ENCODE data around the gene RNF157.

Gene RNF157

DNA sequence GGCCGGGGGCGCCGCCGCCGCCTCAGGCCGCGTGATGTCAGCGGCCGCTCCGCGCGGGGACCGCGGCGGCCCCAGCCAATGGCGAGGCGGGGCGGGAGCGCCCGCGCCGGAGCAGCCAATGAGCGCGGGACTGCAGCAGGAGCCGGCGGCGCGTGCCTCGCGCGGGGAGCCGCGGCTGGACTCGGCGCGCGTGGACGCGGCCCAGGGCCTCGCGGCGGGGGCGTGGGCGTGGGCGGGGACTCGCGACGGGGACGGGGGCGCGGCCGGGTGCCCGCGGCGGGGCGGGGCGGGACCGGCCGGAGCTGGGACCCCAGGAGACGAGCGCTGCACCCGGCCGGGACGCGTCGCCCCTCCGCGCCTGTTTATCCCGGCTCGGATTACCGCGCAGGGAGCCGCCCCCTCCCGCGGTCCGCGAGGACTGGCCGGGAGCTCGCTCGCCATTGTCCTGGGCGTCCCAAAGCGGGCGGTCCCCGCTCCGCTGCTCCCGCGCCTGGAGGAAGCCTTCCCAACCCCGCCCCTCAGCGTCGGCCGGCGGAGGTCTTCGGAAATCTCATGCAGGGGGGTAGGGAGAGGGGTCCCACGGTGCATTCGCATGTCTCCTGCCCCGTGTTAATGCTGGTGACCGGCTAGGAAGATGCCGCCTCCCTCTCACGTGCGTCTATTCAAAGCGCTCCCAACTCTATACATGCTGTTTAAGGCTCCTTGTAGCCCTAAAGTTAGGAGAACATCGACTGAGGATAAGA is at the start of gene RNF157:
Gene RNF157, minus strand, starts transcription at position 33 of the 743 bp plus-strand sequence. CDS start 253 bp downstream, outside the sequence.
- Histone ChIP-seq H3K36me3 (ENCODE audit: insufficient read depth, low read depth, low read length) (no peaks in the 10 kb centered on the region), H3K9me3 (ENCODE audit: insufficient read depth, low read depth, low read length) (no peaks in the 10 kb centered on the region), H3K27me3 (ENCODE audit: insufficient read depth, low read length) (peaks cover 70% of the 10 kb centered on the region), H3K4me3 (ENCODE audit: low read length) (peak within 1 kb of the TSS; percentile 69), H3K9ac (ENCODE audit: low read depth, low read length) (peak within 1 kb of the TSS; percentile 72; the same call in 1 of the 2 replicates), H3K4me1 (ENCODE audit: insufficient read depth, low read length) (peaks cover 3% of the 10 kb centered on the region; the same call in 1 of the 2 replicates), H3K27ac (ENCODE audit: low read length) (no peak within 1 kb of the TSS)

DNA sequence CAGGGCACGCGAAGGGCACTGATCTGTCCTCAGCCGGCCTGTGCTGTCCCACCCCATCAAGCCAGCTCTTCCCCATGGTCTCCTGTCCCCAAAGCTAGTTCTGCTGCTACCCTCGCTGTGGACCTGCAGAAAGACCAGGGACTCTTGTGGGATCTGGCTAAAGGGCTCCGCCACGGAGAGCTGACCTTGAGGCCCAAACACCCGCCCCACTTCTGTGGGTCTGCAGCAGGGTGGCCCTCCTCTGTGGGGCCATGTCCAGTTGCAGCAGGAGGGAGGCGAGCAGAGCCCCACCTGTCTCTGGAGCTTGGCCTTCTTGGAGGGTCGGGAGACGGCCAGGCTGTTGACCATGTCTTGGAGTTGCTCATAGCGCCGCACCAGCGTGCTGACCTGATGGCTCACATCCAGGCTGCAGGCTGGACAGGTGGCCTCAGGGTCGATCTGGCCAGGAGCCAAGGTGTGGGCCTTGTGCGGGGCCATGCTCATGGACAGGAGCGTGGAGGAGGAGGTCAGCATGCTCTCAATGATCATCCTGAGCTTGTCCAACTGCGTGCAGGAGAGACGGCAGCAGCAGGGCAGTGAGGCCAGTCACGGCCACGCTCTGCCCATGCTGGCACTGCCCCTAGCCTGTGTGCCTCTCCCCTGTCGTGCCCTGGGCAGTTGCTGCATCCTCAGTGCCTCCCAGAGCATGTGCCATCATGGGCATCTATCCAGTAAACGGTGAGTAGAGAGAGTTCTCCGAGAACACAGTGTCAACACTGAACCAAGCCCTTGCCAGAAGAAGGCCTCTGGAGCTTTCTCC is 41.5 kb upstream of the RNF157 start:
- no peak overlapping the region for H3K9ac ChIP-seq (ENCODE audit: low read depth, low read length)
- H3K4me1 ChIP-seq (ENCODE audit: insufficient read depth, low read length): no peaks in the 10 kb centered on the region
- no peak overlapping the region for H3K27ac ChIP-seq (ENCODE audit: low read length)
- no peaks in the 10 kb centered on the region for H3K36me3 ChIP-seq (ENCODE audit: insufficient read depth, low read depth, low read length)
- no peak overlapping the region for H3K4me3 ChIP-seq (ENCODE audit: low read length)
- H3K9me3 ChIP-seq (ENCODE audit: insufficient read depth, low read depth, low read length): no peaks in the 10 kb centered on the region
- no peaks in the 10 kb centered on the region for H3K27me3 ChIP-seq (ENCODE audit: insufficient read depth, low read length)

DNA sequence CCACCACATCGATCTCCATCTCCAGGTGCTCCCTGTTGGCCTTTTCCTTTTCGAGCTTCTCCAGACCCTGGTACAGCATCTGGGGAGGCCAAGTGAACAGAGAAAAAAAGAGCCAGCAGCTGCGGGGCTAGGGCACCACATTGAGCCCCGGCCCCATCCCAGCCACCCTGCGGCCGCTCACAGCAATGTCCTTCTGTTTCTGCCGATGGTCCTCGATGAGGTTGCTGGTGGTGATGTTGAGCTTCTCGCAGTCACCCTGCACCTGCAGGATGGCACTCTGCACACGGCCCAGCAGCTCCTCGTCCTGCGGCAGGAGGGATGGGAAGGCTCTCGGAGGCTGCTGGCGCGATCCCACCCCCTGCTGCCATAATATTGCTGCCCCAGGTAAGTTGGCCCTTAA is 40.4 kb upstream of the RNF157 start:
- H3K27ac ChIP-seq (ENCODE audit: low read length): no peak overlapping the region
- H3K4me3 ChIP-seq (ENCODE audit: low read length): no peak overlapping the region
- no peaks in the 10 kb centered on the region for H3K27me3 ChIP-seq (ENCODE audit: insufficient read depth, low read length)
- H3K36me3 ChIP-seq (ENCODE audit: insufficient read depth, low read depth, low read length): no peaks in the 10 kb centered on the region
- no peaks in the 10 kb centered on the region for H3K9me3 ChIP-seq (ENCODE audit: insufficient read depth, low read depth, low read length)
- H3K9ac ChIP-seq (ENCODE audit: low read depth, low read length): no peak overlapping the region
- no peaks in the 10 kb centered on the region for H3K4me1 ChIP-seq (ENCODE audit: insufficient read depth, low read length)

DNA sequence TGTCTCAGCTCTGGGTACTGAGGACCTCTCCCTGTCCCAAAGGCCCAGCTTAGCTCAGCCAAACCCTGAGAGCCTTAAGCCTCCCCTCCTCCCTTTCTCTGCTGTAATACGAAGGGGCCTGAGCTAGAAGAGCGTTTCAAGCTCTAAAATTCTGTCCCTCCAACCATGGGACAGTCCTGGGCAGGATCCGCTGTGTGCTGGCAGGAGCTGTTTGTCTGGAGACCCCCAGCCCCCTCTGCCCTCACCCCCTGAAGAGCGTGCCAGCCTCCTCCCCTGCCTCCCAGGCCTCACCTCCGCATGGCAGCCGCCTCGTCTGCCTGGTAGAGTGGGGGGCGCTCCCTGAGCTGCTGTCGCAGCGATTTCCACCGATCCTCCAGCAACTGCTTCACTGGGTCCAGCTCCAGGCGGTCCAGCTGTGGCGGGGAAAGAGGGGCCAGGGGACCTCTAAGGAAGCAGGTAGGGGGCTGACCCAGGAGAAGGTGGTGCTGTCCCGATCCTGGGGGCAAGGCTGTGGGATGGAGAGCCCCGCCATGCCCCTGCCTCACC is 39.5 kb upstream of the RNF157 start:
- Histone ChIP-seq H3K9me3 (ENCODE audit: insufficient read depth, low read depth, low read length) (no peaks in the 10 kb centered on the region), H3K4me1 (ENCODE audit: insufficient read depth, low read length) (no peaks in the 10 kb centered on the region), H3K27ac (ENCODE audit: low read length) (no peak overlapping the region), H3K36me3 (ENCODE audit: insufficient read depth, low read depth, low read length) (no peaks in the 10 kb centered on the region), H3K9ac (ENCODE audit: low read depth, low read length) (no peak overlapping the region), H3K27me3 (ENCODE audit: insufficient read depth, low read length) (no peaks in the 10 kb centered on the region), H3K4me3 (ENCODE audit: low read length) (no peak overlapping the region)

DNA sequence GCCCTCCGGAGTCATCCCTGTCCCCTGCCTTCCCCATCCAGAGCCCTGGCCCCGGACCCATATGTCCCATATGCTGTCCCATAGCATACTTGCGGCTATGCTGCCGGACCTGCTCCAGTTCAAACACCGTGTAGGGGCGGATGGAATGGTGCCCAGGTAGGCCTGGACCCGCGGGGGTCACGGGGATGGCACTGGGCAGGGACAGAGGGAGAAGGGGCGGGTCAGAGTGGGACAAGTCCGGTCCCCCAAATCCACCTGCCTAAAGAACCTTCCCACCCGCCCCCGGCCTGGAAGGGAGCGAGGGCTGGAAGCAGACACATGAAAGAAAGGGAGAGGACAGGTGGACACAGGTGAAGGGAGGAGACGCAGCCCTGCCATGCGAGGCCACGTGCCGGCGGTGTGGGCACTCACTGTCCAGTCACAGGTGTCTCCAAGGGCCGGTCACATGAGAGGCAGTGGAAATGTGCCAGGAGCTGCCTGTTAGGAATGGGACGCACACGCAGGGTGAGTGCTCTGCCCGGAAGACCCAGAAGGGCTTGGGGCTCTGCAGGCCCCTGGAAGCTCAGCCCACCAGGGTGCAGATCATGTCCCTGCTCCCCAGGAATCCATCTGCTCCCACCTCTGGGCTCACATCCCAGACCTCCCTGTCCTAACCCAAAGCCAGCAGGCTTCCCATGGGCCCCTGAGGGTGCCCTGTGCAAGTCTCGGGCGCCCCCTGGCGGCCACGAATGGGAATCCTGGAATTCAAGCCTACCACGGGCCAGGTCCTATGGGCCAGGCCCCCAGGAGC is 38.9 kb upstream of the RNF157 start:
- H3K27me3 ChIP-seq (ENCODE audit: insufficient read depth, low read length): no peaks in the 10 kb centered on the region
- H3K36me3 ChIP-seq (ENCODE audit: insufficient read depth, low read depth, low read length): no peaks in the 10 kb centered on the region
- H3K27ac ChIP-seq (ENCODE audit: low read length): no peak overlapping the region

DNA sequence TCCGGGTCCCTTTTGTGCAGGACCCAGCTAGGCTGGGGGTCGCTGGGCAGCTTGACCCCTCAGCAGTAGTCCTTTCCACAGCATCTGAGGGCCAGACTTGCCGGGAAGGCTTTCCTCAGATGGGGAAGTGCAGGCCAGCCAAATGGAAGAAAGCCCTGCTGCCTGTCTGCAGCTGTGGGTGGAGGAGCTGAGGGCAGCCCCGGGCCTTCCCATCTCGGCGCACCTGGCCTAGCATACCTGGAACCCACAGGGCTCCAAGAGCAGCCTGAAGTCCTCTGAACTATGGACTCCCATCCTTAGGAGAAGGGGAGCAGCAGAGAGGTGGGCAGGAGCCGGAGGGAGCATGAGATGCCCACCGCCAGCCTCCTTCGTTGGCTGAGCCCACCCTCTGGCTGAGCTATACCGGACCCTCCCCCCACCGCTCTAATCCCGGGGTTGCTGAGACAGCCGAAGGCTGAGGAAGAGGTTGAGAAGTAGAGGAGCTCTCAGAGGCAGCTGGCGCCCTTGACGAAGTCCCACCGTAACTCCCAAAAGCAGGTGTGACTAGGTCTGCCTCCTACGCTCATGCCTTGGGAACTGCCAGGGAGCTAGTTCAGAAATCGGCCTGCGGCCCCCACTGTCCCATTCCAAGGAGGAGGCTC is 38.1 kb upstream of the RNF157 start:
- Histone ChIP-seq H3K27ac (ENCODE audit: low read length) (no peak overlapping the region), H3K27me3 (ENCODE audit: insufficient read depth, low read length) (no peaks in the 10 kb centered on the region), H3K9ac (ENCODE audit: low read depth, low read length) (no peak overlapping the region), H3K9me3 (ENCODE audit: insufficient read depth, low read depth, low read length) (no peaks in the 10 kb centered on the region), H3K36me3 (ENCODE audit: insufficient read depth, low read depth, low read length) (no peaks in the 10 kb centered on the region), H3K4me3 (ENCODE audit: low read length) (no peak overlapping the region), H3K4me1 (ENCODE audit: insufficient read depth, low read length) (no peaks in the 10 kb centered on the region)

More for the DNA sequence above, 38.9 kb upstream of the RNF157 start:
- Histone ChIP-seq H3K4me1 (ENCODE audit: insufficient read depth, low read length) (no peaks in the 10 kb centered on the region), H3K4me3 (ENCODE audit: low read length) (no peak overlapping the region), H3K9me3 (ENCODE audit: insufficient read depth, low read depth, low read length) (no peaks in the 10 kb centered on the region), H3K9ac (ENCODE audit: low read depth, low read length) (no peak overlapping the region)

DNA sequence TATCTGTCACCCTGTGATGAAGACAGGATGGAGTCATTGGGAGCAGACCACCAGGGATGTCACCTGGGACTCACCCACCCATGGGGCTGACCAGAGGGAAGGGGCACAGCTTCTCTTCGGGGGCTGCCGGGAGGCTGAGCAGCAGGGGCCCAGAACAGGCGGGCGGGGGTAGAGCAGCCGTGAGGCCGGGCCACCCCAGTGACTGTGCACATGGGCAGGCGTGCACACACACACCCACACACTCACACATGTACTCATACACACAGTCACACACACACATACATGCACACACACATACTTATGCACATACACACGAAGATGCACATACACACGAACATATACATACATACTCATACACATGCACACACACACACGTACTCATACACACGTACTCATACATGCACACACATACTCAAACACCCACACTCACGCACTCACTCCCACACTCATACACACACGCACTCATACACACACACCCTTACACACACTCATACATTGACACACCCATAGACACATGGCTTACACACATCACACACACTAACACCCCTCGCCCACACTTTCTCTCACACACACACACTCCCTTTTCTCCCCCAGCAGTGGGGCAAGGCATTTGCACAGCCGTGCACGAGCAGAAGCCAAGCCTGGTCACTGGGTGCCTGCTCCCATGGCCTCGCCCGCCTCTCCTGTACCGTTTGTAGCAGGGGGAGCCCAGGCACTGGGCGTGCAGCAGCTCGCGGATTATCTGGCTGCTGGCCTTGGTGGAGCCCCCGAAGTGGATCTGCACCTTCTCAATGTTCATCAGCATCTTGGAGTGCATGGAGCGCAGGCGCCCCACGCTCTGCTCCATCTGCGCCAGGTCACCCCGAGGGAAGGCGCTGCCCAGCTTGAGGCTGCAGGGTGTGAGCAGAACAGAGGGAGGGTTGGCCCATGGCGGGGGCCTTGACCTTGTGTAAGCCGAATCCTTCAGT is 37.3 kb upstream of the RNF157 start:
- no peaks in the 10 kb centered on the region for H3K36me3 ChIP-seq (ENCODE audit: insufficient read depth, low read depth, low read length)

DNA sequence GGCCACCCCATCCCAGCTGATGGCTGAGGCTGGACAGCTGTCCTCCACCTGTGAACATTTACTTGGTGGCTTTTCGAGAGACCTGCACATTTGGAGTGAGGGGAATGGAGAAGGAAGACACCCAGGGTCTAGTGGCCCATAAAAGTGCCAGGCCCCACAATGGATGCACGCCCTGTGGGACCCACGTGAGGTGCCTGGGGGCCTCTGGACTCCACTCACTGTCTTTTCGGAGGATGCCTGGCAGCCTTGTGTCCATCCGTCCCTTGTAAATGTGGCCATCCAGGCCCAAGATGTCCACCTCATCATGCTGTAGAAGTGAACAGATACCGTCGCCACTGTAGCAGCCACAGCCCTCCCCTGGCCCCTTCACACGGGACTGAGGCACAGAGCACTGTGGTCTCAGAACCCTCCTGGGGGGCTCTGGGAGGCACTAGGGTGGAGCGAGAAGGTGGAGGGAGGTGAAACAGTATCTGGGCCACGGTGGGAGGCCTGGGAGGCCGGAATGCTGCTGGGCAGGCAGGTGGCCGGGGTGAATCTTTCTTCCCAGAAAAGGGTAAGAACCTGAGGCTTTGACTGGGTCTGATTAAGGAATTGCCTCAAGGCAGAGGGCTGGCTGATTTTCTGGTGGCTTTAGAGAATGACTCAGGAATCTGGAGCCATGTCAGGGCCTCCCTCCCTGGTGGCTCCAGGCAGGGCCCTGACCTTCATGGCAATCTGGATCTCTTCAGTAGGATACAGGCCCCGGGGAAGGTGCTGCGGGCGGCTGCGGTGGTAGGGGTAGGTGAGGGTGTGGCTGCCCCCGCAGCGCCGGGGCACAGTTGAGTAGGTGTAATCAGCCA is 36.4 kb upstream of the RNF157 start:
- Histone ChIP-seq H3K9ac (ENCODE audit: low read depth, low read length) (no peak overlapping the region), H3K36me3 (ENCODE audit: insufficient read depth, low read depth, low read length) (no peaks in the 10 kb centered on the region), H3K9me3 (ENCODE audit: insufficient read depth, low read depth, low read length) (no peaks in the 10 kb centered on the region), H3K27ac (ENCODE audit: low read length) (no peak overlapping the region), H3K4me1 (ENCODE audit: insufficient read depth, low read length) (peaks cover 2% of the 10 kb centered on the region; the same call in 1 of the 2 replicates), H3K27me3 (ENCODE audit: insufficient read depth, low read length) (no peaks in the 10 kb centered on the region), H3K4me3 (ENCODE audit: low read length) (no peak overlapping the region)

More for the DNA sequence above, 37.3 kb upstream of the RNF157 start:
- Histone ChIP-seq H3K4me1 (ENCODE audit: insufficient read depth, low read length) (no peaks in the 10 kb centered on the region), H3K4me3 (ENCODE audit: low read length) (no peak overlapping the region), H3K27me3 (ENCODE audit: insufficient read depth, low read length) (no peaks in the 10 kb centered on the region), H3K9me3 (ENCODE audit: insufficient read depth, low read depth, low read length) (no peaks in the 10 kb centered on the region), H3K27ac (ENCODE audit: low read length) (no peak overlapping the region), H3K9ac (ENCODE audit: low read depth, low read length) (no peak overlapping the region)

DNA sequence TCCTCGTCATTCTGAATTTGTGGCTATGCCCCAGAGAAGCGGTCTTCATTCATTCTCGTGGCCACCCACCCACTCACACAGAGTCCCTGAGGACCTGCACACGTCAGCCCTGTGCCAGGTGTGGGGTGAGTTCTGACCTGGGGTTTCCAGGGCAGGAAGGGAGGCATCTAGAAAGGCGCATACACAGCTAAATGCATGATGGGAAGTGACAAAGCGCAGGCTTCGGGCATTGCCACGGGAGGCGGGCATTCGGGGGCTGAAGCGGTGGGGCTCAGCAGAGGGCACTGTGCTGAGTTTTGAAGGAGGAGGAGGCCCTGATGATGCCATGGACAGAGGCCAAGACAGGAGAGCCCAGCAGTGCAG is 35.8 kb upstream of the RNF157 start:
- Histone ChIP-seq H3K4me1 (ENCODE audit: insufficient read depth, low read length) (peaks cover 8% of the 10 kb centered on the region; the same call in 1 of the 2 replicates), H3K36me3 (ENCODE audit: insufficient read depth, low read depth, low read length) (no peaks in the 10 kb centered on the region), H3K27me3 (ENCODE audit: insufficient read depth, low read length) (no peaks in the 10 kb centered on the region), H3K27ac (ENCODE audit: low read length) (no peak overlapping the region), H3K9me3 (ENCODE audit: insufficient read depth, low read depth, low read length) (no peaks in the 10 kb centered on the region), H3K9ac (ENCODE audit: low read depth, low read length) (no peak overlapping the region), H3K4me3 (ENCODE audit: low read length) (no peak overlapping the region)

All from iPS-20b (cell line).